Measurements from ENCODE around the gene CFAP410. TPM values are rescaled to one million over a fixed set of nuclear protein-coding genes. Genes with fewer than 3 reads are reported as not detected.

CFAP410 gene
- total RNA-seq, 3 donors from 2014 or later: 22.2 to 31.1 (median 27.8) TPM

DNA sequence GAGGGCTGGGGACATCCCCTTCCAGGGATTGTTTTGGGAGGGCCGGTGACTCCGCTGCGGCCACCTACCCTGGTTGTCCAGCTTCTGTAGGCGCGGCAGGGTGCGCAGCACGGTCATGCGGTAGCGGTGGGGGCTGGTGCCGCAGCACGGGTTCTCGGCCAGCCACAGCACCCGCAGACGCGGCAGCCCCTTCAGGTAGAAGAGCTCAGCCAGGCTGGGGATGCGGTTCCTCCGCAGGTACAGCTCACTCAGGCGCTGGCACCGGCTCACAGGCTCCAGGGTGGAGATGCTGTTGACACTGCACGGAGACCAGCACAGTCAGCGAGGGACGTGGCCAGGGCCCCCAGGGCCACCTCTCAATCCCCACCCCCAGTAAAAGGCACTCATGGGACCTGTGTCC lies 6.2 kb downstream of the CFAP410 start:
- H3K9me3 ChIP-seq: no peaks in the 10 kb centered on the region
- H3K36me3 ChIP-seq: no peaks in the 10 kb centered on the region
- intact Hi-C loops (cut with DNase I; ENCODE audit: low total_unique reads): no loop called here
- TF ChIP-seq POLR2AphosphoS5 (IDR thresholded peaks at IDR 0.05): no peak
- TF ChIP-seq POLR2A (IDR thresholded peaks at IDR 0.05): no peak
- TF ChIP-seq, protein P1, sequence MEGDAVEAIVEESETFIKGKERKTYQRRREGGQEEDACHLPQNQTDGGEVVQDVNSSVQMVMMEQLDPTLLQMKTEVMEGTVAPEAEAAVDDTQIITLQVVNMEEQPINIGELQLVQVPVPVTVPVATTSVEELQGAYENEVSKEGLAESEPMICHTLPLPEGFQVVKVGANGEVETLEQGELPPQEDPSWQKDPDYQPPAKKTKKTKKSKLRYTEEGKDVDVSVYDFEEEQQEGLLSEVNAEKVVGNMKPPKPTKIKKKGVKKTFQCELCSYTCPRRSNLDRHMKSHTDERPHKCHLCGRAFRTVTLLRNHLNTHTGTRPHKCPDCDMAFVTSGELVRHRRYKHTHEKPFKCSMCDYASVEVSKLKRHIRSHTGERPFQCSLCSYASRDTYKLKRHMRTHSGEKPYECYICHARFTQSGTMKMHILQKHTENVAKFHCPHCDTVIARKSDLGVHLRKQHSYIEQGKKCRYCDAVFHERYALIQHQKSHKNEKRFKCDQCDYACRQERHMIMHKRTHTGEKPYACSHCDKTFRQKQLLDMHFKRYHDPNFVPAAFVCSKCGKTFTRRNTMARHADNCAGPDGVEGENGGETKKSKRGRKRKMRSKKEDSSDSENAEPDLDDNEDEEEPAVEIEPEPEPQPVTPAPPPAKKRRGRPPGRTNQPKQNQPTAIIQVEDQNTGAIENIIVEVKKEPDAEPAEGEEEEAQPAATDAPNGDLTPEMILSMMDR (IDR thresholded peaks at IDR 0.05): no peak
- H3K27ac ChIP-seq: no peak overlapping the region
- peaks cover 0 to 5% of the 10 kb centered on the region in 2 donors for H3K4me1 ChIP-seq
- no peak for DNase-seq (ENCODE audit: low spot score in 2 of 2)
- H3K27me3 ChIP-seq: no peaks in the 10 kb centered on the region
- no peak overlapping the region for H3K4me3 ChIP-seq

DNA sequence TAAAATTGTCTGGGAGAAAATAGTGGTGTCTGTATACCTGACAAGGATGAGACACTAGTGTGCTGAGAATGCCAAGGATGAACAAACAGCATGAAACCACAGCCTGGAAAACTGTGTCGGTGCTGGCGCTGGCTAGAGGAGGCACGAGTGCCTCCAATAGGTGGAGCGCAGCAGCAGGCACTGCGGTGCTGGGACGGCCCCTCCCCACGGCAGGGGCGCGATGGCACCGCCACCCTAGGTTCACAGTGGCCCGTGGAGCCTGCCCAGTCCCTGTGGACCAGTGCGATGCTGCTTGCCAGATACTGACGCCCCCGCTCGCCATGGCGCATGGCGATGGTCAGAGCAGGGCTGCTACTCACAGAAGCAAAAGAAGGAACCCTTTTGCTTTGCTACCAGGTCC lies 6.8 kb downstream of the CFAP410 start:
- Histone ChIP-seq H3K4me1 (no peaks in the 10 kb centered on the region), H3K27ac (no peak overlapping the region), H3K36me3 (no peaks in the 10 kb centered on the region), H3K4me3 (no peak overlapping the region), H3K9me3 (no peaks in the 10 kb centered on the region), H3K27me3 (no peaks in the 10 kb centered on the region)
- intact Hi-C loops (cut with DNase I; ENCODE audit: low total_unique reads): no loop called here
- no peak for DNase-seq (ENCODE audit: low spot score in 2 of 2)
- TF ChIP-seq POLR2A (IDR thresholded peaks at IDR 0.05) (no peak), POLR2AphosphoS5 (IDR thresholded peaks at IDR 0.05) (no peak)

DNA sequence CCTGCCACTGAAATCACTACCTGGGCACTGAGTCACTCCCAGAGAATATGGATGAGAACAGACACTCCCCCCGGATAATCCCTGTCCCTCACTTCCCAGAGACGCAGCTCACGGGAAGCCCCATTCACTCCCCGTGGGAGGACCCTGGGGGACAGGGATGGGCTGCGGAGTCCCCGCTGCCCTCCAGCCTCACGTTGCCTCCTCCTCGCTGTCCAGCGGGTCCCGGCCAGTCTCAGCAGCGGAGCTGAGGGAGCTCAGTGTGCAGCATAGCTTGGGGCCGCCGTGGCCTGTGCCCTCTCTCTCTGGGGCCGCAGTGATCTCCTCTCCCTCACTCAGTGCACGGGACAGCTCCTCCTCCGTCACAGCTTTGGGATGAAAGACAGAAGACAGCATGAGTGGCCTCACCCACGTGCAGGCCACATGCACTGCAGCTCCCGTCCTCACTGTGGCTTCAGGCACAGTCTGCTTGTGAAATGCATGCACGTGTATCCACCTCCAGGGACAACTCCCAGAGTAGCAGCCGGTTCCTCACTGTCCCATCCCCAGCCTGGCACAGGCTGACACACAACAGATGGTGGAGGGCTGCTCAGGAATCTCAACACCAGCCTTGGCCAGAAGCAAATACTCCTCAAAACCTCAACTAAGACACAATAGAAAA lies 7.4 kb downstream of the CFAP410 start:
- no peaks in the 10 kb centered on the region for H3K9me3 ChIP-seq
- no peaks in the 10 kb centered on the region for H3K36me3 ChIP-seq
- TF ChIP-seq POLR2A (IDR thresholded peaks at IDR 0.05): no peak
- TF ChIP-seq, protein P1 (IDR thresholded peaks at IDR 0.05): no peak
- TF ChIP-seq POLR2AphosphoS5 (IDR thresholded peaks at IDR 0.05): no peak
- H3K27me3 ChIP-seq: no peaks in the 10 kb centered on the region
- H3K4me1 ChIP-seq: no peaks in the 10 kb centered on the region
- H3K4me3 ChIP-seq: no peak overlapping the region
- H3K27ac ChIP-seq: no peak overlapping the region
- DNase-seq (ENCODE audit: low spot score in 2 of 2): no peak
- intact Hi-C loops (cut with DNase I; ENCODE audit: low total_unique reads): no loop called here

DNA sequence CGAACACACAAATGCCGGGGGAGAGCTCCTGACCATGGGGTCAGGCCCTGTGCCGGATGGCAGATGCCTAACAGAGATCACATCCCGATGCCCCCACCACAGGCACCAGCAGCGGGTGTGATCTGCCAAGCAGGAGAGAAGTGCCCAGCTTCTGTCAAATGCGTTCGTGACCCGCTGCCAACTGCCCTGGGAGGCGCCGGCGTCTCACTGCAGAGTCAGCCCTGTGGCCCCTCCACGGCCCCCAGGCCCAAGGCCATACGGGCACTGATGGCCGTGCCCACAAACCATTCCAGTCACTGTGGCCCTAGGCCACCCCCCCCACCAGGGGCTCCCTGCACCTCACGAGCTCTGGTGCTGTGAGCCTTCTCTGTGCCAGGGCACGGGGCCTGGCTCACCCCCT lies 8.0 kb downstream of the CFAP410 start:
- no peaks in the 10 kb centered on the region for H3K9me3 ChIP-seq
- no peak for DNase-seq (ENCODE audit: low spot score in 2 of 2)
- no peaks in the 10 kb centered on the region for H3K27me3 ChIP-seq
- no peaks in the 10 kb centered on the region for H3K4me1 ChIP-seq
- TF ChIP-seq POLR2AphosphoS5 (IDR thresholded peaks at IDR 0.05) (no peak), POLR2A (IDR thresholded peaks at IDR 0.05) (no peak)
- TF ChIP-seq, protein P1 (IDR thresholded peaks at IDR 0.05): no peak
- H3K27ac ChIP-seq: no peak overlapping the region
- H3K36me3 ChIP-seq: no peaks in the 10 kb centered on the region
- intact Hi-C loops (cut with DNase I; ENCODE audit: low total_unique reads): no loop called here
- no peak overlapping the region for H3K4me3 ChIP-seq

- H3K4me1 ChIP-seq: no peaks in the 10 kb centered on the region
- TF ChIP-seq, protein P1 (IDR thresholded peaks at IDR 0.05): no peak
- no peak for TF ChIP-seq POLR2A (IDR thresholded peaks at IDR 0.05)
- TF ChIP-seq POLR2AphosphoS5 (IDR thresholded peaks at IDR 0.05): no peak
Measured at GRCh38 chr21:44330698-44331097, 8.5 kb downstream of the CFAP410 start.

More at GRCh38 chr21:44330698-44331097, 8.5 kb downstream of the CFAP410 start:
- no peak overlapping the region for H3K4me3 ChIP-seq
- intact Hi-C loops (cut with DNase I; ENCODE audit: low total_unique reads): no loop called here
- DNase-seq (ENCODE audit: low spot score in 2 of 2): no peak
- H3K27me3 ChIP-seq: no peaks in the 10 kb centered on the region
- no peaks in the 10 kb centered on the region for H3K9me3 ChIP-seq
- no peak overlapping the region for H3K27ac ChIP-seq
- H3K36me3 ChIP-seq: no peaks in the 10 kb centered on the region

Data from breast epithelium (tissue), 4 donors.